Tibial artery (tissue), 4 donors: ENCODE results near the gene FOXA2.
"Not testable (repeated sequence)": the region's sequence is repeated elsewhere in the genome, so short reads cannot be mapped to it uniquely, and the experiment has no call there.

Experiments used
- DNase-seq, 2 donors: peaks; one replicate each; pipeline ENCODE4 v3.0.0-alpha.2; 2019
- H3K27ac ChIP-seq, 2 donors: fragments of 200-600 bp; sonication (generic) in 1 of 2; 1 replicate in 1 of 2; 2 replicates in 1 of 2; pipeline ENCODE4 v1.5.1; 2018 to 2019; ENCODE audit warnings: mild to moderate bottlenecking in 1 of 2
- H3K27me3 ChIP-seq, 2 donors: fragments of 200-600 bp; sonication (generic) in 1 of 2; one replicate each; pipeline versions ENCODE4 v1.5.1 to v1.6.0; 2016 to 2019
- H3K36me3 ChIP-seq, 3 donors: fragments of 200-600 bp; sonication (generic) in 2 of 3; one replicate each; pipeline ENCODE4 v1.5.1; 2016 to 2019; ENCODE audit warnings: mild to moderate bottlenecking in 2 of 3
- H3K4me1 ChIP-seq, 4 donors: fragments of 200-600 bp; sonication (generic) in 2 of 4; 1 replicate in 3 of 4; 2 replicates in 1 of 4; pipeline ENCODE4 v1.5.1; 2016 to 2019
- H3K4me3 ChIP-seq, 2 donors: fragments of 200-600 bp; sonication (generic) in 1 of 2; 1 replicate in 1 of 2; 2 replicates in 1 of 2; pipeline ENCODE4 v1.5.1; 2018 to 2019; ENCODE audit warnings: mild to moderate bottlenecking in 2 of 2
- H3K9me3 ChIP-seq, 3 donors: fragments of 200-600 bp; sonication (generic) in 1 of 3; one replicate each; pipeline ENCODE4 v1.5.1; 2016 to 2019
- CTCF ChIP-seq, 2 experiments: fragments of 200-600 bp in 1 of 2; fragments of 450-650 bp in 1 of 2; IDR thresholded peaks; one replicate each; pipeline ENCODE4 v1.5.1; 2017 to 2019; ENCODE audit warnings: antibody characterized with exemption in 2 of 2, mild to moderate bottlenecking in 1 of 2, moderate library complexity in 1 of 2
- intact Hi-C: fragments of 100-400 bp; cut with DNase I; formaldehyde crosslinking; loops from one replicate; pipeline ENCODE4 v1.15.0; 2023; ENCODE audit warnings: low total_unique reads

FOXA2 gene

GRCh38 chr20:22611636-22612035 lies 27.3 kb upstream of the FOXA2 start:
- H3K4me1 ChIP-seq = no peaks in the 10 kb centered on the region
- H3K27me3 ChIP-seq = peaks cover 0 to 21% of the 10 kb centered on the region in 2 donors
- no peak overlapping the region for H3K4me3 ChIP-seq
- DNase-seq = no peak
- intact Hi-C loops = no loop called here
- TF ChIP-seq CTCF (IDR thresholded peaks at IDR 0.05) = no peak
- H3K9me3 ChIP-seq = no peaks in the 10 kb centered on the region
- no peaks in the 10 kb centered on the region for H3K36me3 ChIP-seq
- no peak overlapping the region for H3K27ac ChIP-seq

GRCh38 chr20:22607695-22608094 lies 23.3 kb upstream of the FOXA2 start:
- Histone ChIP-seq H3K36me3 (no peaks in the 10 kb centered on the region), H3K9me3 (no peaks in the 10 kb centered on the region), H3K27ac (no peak overlapping the region), H3K27me3 (peaks cover 0 to 9% of the 10 kb centered on the region in 2 donors), H3K4me1 (no peaks in the 10 kb centered on the region), H3K4me3 (no peak overlapping the region)
- TF ChIP-seq CTCF (IDR thresholded peaks at IDR 0.05) = no peak
- intact Hi-C loops = no loop called here
- DNase-seq = no peak

- no peak for DNase-seq
- Histone ChIP-seq H3K36me3 (no peaks in the 10 kb centered on the region), H3K4me1 (no peaks in the 10 kb centered on the region), H3K4me3 (no peak overlapping the region), H3K9me3 (no peaks in the 10 kb centered on the region), H3K27ac (no peak overlapping the region), H3K27me3 (no peaks in the 10 kb centered on the region)
- intact Hi-C loops = no loop called here
- TF ChIP-seq CTCF (IDR thresholded peaks at IDR 0.05) = no peak
Observed at GRCh38 chr20:22604815-22605214, 20.4 kb upstream of the FOXA2 start.

GRCh38 chr20:22601361-22602141 lies 17.2 kb upstream of the FOXA2 start:
- peaks cover 0 to 22% of the 10 kb centered on the region in 2 donors for H3K27me3 ChIP-seq
- TF ChIP-seq CTCF (IDR thresholded peaks at IDR 0.05) = no peak
- H3K36me3 ChIP-seq = no peaks in the 10 kb centered on the region
- H3K4me1 ChIP-seq = no peaks in the 10 kb centered on the region
- no peak overlapping the region for H3K27ac ChIP-seq
- no peak overlapping the region for H3K4me3 ChIP-seq
- DNase-seq = no peak
- intact Hi-C loops = no loop called here
- H3K9me3 ChIP-seq = no peaks in the 10 kb centered on the region

GRCh38 chr20:22599258-22599657 lies 14.9 kb upstream of the FOXA2 start:
- H3K27ac ChIP-seq, H3K4me1 ChIP-seq, DNase-seq, H3K36me3 ChIP-seq, H3K4me3 ChIP-seq, H3K9me3 ChIP-seq, intact Hi-C loops: not testable (repeated sequence)
- H3K27me3 ChIP-seq = peaks cover 0 to 26% of the 10 kb centered on the region in 2 donors

GRCh38 chr20:22597303-22597702 lies 12.9 kb upstream of the FOXA2 start:
- intact Hi-C loops = no loop called here
- H3K27ac ChIP-seq = no peak overlapping the region
- H3K9me3 ChIP-seq = no peaks in the 10 kb centered on the region
- peaks cover 0 to 29% of the 10 kb centered on the region in 2 donors for H3K27me3 ChIP-seq
- H3K4me1 ChIP-seq = no peaks in the 10 kb centered on the region
- no peak for TF ChIP-seq CTCF (IDR thresholded peaks at IDR 0.05)
- no peak overlapping the region for H3K4me3 ChIP-seq
- no peak for DNase-seq
- H3K36me3 ChIP-seq = no peaks in the 10 kb centered on the region
